Karpas-422 (cell line): ENCODE results near the gene PRKG1. TPM values are rescaled to one million over a fixed set of nuclear protein-coding genes. Genes with fewer than 3 reads are reported as not detected.

Source experiments
- DNase-seq: peaks from one replicate; pipeline ENCODE4 v3.0.0-alpha.2; 2015
- H2AFZ ChIP-seq: fragments of 200-600 bp; sonication (generic); 2 replicates; pipeline ENCODE4 v1.6.1; 2014; ENCODE audit warnings: antibody characterized with exemption, low read length, mixed read lengths
- H3K27ac ChIP-seq: fragments of 200-600 bp; sonication (generic); 2 replicates; pipeline ENCODE4 v1.5.1; 2014; ENCODE audit warnings: mild to moderate bottlenecking, low read length, moderate library complexity
- H3K27me3 ChIP-seq: fragments of 200-600 bp; sonication (generic); 2 replicates; pipeline ENCODE4 v1.6.1; 2014; ENCODE audit warnings: low read length, mixed read lengths
- H3K36me3 ChIP-seq: fragments of 200-600 bp; sonication (generic); 2 replicates; pipeline ENCODE4 v1.6.1; 2014; ENCODE audit warnings: low read length, mixed read lengths; ENCODE audit not compliant: insufficient read depth
- H3K4me1 ChIP-seq: fragments of 200-600 bp; sonication (generic); 2 replicates; pipeline ENCODE4 v1.6.1; 2014; ENCODE audit warnings: mild to moderate bottlenecking, low read length, mixed read lengths
- H3K4me2 ChIP-seq: fragments of 200-600 bp; sonication (generic); 2 replicates; pipeline ENCODE4 v1.6.1; 2014; ENCODE audit warnings: low read length, low read depth, mild to moderate bottlenecking; ENCODE audit not compliant: poor library complexity, severe bottlenecking
- H3K4me3 ChIP-seq: fragments of 200-600 bp; sonication (generic); 2 replicates; pipeline ENCODE4 v1.5.1; 2014; ENCODE audit warnings: mild to moderate bottlenecking, antibody characterized with exemption, low read length, mixed read lengths
- H3K79me2 ChIP-seq: fragments of 200-600 bp; sonication (generic); 2 replicates; pipeline ENCODE4 v1.6.1; 2014; ENCODE audit warnings: mild to moderate bottlenecking, low read length, mixed read lengths
- H3K9ac ChIP-seq: fragments of 200-600 bp; sonication (generic); 2 replicates; pipeline ENCODE4 v1.6.0; 2014; ENCODE audit warnings: low read length
- H3K9me2 ChIP-seq: fragments of 200-600 bp; sonication (generic), shearing (Covaris generic); replicated peaks from 2 replicates; pipeline ENCODE4 v1.6.0; 2014; ENCODE audit warnings: mild to moderate bottlenecking, low read length, moderate library complexity; ENCODE audit not compliant: insufficient read depth
- H3K9me3 ChIP-seq: fragments of 300-700, 200-600 bp; sonication (generic); 2 replicates; pipeline ENCODE4 v1.6.1; 2014; ENCODE audit warnings: low read length, mixed read lengths
- H4K20me1 ChIP-seq: fragments of 200-600 bp; sonication (generic); 2 replicates; pipeline ENCODE4 v1.6.1; 2014; ENCODE audit warnings: mild to moderate bottlenecking, antibody characterized with exemption, low read length, low read depth; ENCODE audit not compliant: insufficient read depth
- total RNA-seq: library from RNA; depleted of rRNA; stranded (reverse); fragments of >200 nt; shearing (Covaris generic); gene quantifications from 2 replicates; pipeline ENCODE4 v1.2.3, GENCODE V29; 2014; ENCODE audit warnings: low replicate concordance

Gene PRKG1
- total RNA-seq, 1 experiment from 2014 or later, result not detected

DNA sequence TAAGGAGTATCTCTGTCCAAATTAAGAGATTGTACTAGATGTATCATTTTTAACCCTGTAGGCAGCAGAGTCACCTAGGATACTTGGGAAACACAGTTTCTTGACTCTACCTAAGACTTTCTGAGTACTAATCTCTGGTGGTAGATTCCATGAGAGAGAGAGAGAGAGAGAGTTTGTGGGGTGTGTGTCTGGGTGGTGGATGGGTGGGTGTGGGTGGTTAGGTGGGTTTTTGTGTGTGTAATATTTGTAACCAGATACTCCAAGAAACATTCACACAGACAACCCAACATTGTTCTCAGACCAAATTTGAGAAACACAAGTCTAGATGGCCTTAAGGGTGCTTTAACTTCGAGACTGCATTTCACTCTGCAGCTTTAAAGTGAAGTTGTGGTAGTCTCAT, 215.2 kb downstream of the PRKG1 start:
- Histone ChIP-seq H3K9me2 (no peaks in the 10 kb centered on the region), H3K9me3 (no peaks in the 10 kb centered on the region), H3K9ac (no peak overlapping the region), H3K27ac (no peak overlapping the region), H3K4me3 (no peak overlapping the region), H3K4me1 (no peaks in the 10 kb centered on the region), H4K20me1 (no peaks in the 10 kb centered on the region), H3K79me2 (no peaks in the 10 kb centered on the region), H3K27me3 (no peaks in the 10 kb centered on the region), H3K4me2 (no peak overlapping the region), H2AFZ (no peak overlapping the region), H3K36me3 (no peaks in the 10 kb centered on the region)
- DNase-seq, result no peak

DNA sequence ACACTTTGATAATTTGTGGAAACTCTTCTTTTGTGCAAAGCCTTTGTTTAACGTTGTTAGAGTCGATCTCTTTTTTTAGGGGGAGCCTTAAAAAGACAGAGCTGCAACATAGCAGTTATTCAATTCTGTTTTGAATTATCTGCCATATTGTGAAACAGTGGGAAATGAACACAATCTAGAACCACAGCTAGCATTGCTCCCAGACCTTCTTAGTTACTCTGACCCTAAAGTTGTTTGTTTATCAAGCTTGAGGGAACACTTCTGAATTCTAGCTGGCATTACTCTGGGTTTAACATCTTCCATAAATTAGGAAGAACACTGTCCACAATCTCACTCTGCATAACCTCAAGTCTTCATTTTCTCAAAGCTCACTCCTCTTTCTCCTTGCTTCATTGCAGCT, 217.7 kb downstream of the PRKG1 start:
- Histone ChIP-seq H3K9me2 (0 out of 2 replicates have a peak, but pooled peaks cover 3% of the 10 kb centered on the region), H2AFZ (no peak overlapping the region), H3K79me2 (no peaks in the 10 kb centered on the region), H3K27ac (no peak overlapping the region), H3K4me2 (no peak overlapping the region), H3K36me3 (no peaks in the 10 kb centered on the region), H4K20me1 (no peaks in the 10 kb centered on the region), H3K9ac (no peak overlapping the region), H3K9me3 (no peaks in the 10 kb centered on the region), H3K4me1 (no peaks in the 10 kb centered on the region), H3K27me3 (no peaks in the 10 kb centered on the region), H3K4me3 (no peak overlapping the region)
- DNase-seq, result no peak

DNA sequence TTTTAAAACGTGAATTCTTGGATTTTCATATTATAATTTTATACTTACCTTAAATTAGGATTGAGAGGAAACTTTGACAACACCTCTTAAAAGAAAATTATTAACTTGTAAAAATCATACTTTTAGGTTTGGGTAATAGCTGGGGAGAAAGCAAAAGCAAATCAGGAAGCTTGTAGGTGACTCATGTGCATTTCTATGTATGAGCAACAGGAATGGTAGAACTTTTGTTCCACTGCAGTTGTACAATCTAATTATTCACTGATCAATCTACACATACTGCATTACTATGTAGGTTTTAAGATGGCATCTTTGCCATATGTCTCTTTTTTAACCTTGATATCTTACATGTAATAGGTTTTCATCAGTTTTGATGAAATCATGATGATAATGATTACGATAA, 223.2 kb downstream of the PRKG1 start:
- no peaks in the 10 kb centered on the region for H3K79me2 ChIP-seq
- no peak overlapping the region for H3K4me2 ChIP-seq
- H4K20me1 ChIP-seq, result no peaks in the 10 kb centered on the region
- H3K27me3 ChIP-seq, result no peaks in the 10 kb centered on the region
- H3K9ac ChIP-seq, result no peak overlapping the region
- no peaks in the 10 kb centered on the region for H3K4me1 ChIP-seq
- H3K9me2 ChIP-seq, result 0 out of 2 replicates have a peak, but pooled peaks cover 3% of the 10 kb centered on the region
- H3K9me3 ChIP-seq, result no peaks in the 10 kb centered on the region
- H3K4me3 ChIP-seq, result no peak overlapping the region
- DNase-seq, result no peak
- H2AFZ ChIP-seq, result no peak overlapping the region
- H3K36me3 ChIP-seq, result no peaks in the 10 kb centered on the region
- no peak overlapping the region for H3K27ac ChIP-seq

DNA sequence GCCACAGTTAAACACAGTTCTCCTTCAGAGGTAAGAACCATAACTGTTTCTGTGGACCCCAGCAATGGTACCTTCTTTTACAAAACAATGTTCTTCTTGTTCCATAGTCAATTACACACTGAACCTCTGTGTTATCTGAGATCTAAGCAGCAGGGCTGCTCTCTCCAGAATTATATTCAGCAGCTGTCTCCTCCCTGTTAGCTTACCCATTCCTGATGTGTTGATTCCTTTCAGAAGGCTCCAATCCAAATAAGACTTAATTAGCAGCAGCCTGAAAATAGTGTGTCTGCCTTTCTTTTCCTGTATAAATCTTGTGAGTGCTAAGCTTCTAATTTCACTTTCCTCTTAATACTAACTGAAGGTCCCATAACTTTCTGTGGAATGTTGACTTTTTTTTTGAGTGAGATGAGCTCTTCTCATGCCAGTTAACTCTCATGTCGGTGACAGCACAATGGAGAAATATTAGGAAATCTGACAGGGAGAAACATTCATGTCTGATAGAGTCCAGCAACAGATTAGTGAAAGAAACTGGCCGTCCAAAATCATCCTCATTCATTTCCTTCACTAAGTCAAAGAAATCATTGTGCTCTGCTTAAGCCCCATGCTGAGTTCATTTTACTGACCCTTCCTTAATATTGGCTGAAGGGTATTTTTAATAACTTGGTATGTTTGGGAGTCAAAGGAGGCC, 226.5 kb downstream of the PRKG1 start:
- no peaks in the 10 kb centered on the region for H3K9me3 ChIP-seq
- H2AFZ ChIP-seq, result no peak overlapping the region
- H3K4me3 ChIP-seq, result no peak overlapping the region
- DNase-seq, result no peak
- H3K9ac ChIP-seq, result no peak overlapping the region
- H4K20me1 ChIP-seq, result no peaks in the 10 kb centered on the region
- H3K27ac ChIP-seq, result no peak overlapping the region
- no peaks in the 10 kb centered on the region for H3K27me3 ChIP-seq
- H3K36me3 ChIP-seq, result no peaks in the 10 kb centered on the region
- 0 out of 2 replicates have a peak, but pooled peaks cover 3% of the 10 kb centered on the region for H3K9me2 ChIP-seq
- no peak overlapping the region for H3K4me2 ChIP-seq
- no peaks in the 10 kb centered on the region for H3K4me1 ChIP-seq
- no peaks in the 10 kb centered on the region for H3K79me2 ChIP-seq

DNA sequence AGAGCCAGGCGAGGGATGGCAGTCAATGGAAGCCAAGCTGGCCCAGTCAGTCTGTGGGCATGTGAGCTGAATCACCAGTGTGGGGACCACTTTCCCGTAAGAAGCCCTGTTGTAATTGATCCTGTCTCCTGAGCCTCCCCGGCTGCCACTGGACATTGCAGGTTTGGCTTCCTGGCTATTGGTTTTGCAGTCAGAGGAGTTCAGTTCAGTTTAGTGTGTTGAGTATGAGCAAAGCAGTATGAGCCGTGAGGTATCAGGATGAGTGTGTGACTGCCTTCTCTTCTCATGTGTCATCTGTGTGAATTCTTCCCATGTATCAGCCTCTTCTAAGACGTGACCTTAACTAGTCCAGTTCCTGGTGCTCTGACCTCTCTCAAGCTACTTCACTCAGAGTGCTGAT, 227.4 kb downstream of the PRKG1 start:
- Histone ChIP-seq H4K20me1 (no peaks in the 10 kb centered on the region), H3K9me2 (no peaks in the 10 kb centered on the region), H3K79me2 (no peaks in the 10 kb centered on the region), H3K9ac (no peak overlapping the region), H3K4me2 (no peak overlapping the region), H3K4me1 (no peaks in the 10 kb centered on the region), H3K27me3 (no peaks in the 10 kb centered on the region), H2AFZ (no peak overlapping the region), H3K4me3 (no peak overlapping the region), H3K36me3 (no peaks in the 10 kb centered on the region), H3K27ac (no peak overlapping the region), H3K9me3 (no peaks in the 10 kb centered on the region)
- DNase-seq, result no peak

DNA sequence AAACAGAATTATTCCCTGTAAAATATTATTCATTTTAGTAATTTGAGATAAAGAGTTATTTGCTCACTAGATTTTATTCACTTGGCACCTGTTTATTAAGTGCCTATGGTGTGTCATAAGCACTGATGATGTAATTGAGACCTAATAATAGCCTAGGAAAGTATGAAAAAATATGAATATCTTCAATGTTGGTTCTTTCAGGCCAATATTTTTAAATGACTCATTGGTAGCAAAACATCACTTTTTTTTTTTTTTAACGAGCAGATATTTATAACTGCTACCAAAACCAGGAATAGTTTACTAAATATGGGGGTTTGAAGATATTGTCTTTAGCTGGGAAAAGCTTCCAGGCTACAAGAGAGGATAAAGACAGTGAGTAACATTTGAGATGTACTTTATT, 228.0 kb downstream of the PRKG1 start:
- Histone ChIP-seq H3K27ac (no peak overlapping the region), H4K20me1 (no peaks in the 10 kb centered on the region), H3K9ac (no peak overlapping the region), H2AFZ (no peak overlapping the region), H3K4me3 (no peak overlapping the region), H3K4me1 (no peaks in the 10 kb centered on the region), H3K27me3 (no peaks in the 10 kb centered on the region), H3K9me3 (no peaks in the 10 kb centered on the region), H3K9me2 (no peaks in the 10 kb centered on the region), H3K4me2 (no peak overlapping the region), H3K79me2 (no peaks in the 10 kb centered on the region), H3K36me3 (no peaks in the 10 kb centered on the region)
- no peak for DNase-seq

DNA sequence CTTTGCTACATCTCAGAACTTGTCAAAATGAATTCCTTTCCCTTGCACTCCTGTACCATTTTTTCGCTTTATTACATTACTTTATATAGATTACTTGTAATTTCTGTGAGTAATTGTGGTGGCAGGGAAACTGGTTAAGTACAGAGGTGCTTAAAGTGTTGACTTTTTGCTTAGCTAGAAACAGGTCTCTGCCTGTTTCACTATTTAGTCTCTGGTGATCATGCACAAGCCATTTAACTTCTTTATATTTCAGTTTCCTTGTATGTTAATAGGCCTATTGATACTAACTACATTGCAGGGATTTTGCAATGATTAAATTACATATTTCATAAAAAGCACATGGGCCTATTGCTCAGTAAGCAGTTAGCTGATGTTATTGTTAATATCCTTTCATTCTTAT, 233.8 kb downstream of the PRKG1 start:
- H3K9ac ChIP-seq, result no peak overlapping the region
- no peaks in the 10 kb centered on the region for H3K9me3 ChIP-seq
- H2AFZ ChIP-seq, result no peak overlapping the region
- DNase-seq, result no peak
- no peaks in the 10 kb centered on the region for H3K79me2 ChIP-seq
- no peaks in the 10 kb centered on the region for H3K9me2 ChIP-seq
- no peak overlapping the region for H3K27ac ChIP-seq
- H3K36me3 ChIP-seq, result no peaks in the 10 kb centered on the region
- no peaks in the 10 kb centered on the region for H4K20me1 ChIP-seq
- no peaks in the 10 kb centered on the region for H3K27me3 ChIP-seq
- no peak overlapping the region for H3K4me2 ChIP-seq
- no peaks in the 10 kb centered on the region for H3K4me1 ChIP-seq
- no peak overlapping the region for H3K4me3 ChIP-seq

DNA sequence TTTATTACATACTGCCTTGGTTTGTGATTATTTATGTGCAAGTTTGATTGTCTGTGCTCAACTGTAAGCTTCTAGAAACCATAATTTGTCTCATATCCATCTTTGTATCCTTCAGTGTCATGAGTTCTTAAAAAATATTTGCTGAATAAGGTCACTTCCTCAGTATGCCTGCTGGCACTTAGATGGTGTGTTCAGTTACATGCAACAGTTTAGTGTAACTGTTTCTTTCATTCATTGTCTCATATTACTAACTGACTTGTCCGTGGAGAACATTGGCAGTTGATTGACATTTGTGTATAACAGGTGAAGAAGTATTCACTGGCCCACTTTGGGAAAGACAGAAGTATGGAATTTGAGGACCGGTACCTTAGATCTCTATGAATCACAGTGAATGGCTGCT, 236.9 kb downstream of the PRKG1 start:
- no peak for DNase-seq
- Histone ChIP-seq H3K27me3 (no peaks in the 10 kb centered on the region), H3K4me1 (no peaks in the 10 kb centered on the region), H3K4me3 (no peak overlapping the region), H3K9ac (no peak overlapping the region), H3K9me3 (no peaks in the 10 kb centered on the region), H4K20me1 (no peaks in the 10 kb centered on the region), H3K4me2 (no peak overlapping the region), H2AFZ (no peak overlapping the region), H3K79me2 (no peaks in the 10 kb centered on the region), H3K9me2 (no peaks in the 10 kb centered on the region), H3K36me3 (no peaks in the 10 kb centered on the region), H3K27ac (no peak overlapping the region)
